ENCODE measurements around the gene ING3.

The ING3 gene, protein sequence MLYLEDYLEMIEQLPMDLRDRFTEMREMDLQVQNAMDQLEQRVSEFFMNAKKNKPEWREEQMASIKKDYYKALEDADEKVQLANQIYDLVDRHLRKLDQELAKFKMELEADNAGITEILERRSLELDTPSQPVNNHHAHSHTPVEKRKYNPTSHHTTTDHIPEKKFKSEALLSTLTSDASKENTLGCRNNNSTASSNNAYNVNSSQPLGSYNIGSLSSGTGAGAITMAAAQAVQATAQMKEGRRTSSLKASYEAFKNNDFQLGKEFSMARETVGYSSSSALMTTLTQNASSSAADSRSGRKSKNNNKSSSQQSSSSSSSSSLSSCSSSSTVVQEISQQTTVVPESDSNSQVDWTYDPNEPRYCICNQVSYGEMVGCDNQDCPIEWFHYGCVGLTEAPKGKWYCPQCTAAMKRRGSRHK

DNA sequence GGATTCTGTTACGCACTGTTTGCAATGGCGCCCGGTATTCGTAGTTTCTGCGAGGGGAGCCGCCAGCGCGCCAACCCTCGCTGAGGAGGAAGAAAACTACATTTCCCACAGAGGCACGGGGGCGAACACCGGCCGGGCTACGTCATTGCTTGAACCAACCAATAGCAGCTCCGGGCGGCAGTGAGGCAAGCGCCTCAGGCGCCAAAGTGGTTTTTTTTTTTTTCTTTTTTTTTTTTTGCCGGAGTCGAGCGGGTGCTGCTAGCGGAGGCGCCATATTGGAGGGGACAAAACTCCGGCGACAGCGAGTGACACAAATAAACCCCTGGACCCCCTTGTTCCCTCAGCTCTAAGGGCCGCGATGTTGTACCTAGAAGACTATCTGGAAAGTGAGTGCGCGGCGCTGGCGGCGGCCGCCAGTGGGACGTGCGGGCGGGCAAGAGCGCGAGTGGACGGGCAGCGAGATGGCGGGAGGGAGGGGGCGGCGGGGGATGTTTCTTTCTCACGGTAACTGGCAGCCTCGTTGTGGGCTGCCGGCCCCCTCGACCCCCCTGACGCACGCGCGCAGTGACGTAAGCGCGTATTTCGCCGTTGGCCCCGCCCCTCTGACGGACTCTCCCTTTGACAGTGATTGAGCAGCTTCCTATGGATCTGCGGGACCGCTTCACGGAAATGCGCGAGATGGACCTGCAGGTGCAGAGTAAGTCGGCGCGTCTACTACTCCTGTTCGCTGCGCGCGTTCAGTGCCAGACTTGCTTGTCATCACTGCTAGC, at the start of gene ING3:
Gene ING3 (plus strand): TSS at position 239 of the 770 bp plus-strand sequence. CDS start 120 bp downstream, at position 359.
- peak; percentile 96 to 98 for DNase-seq (ENCODE audit: low read depth in 1 of 2, low spot score in 1 of 2)

DNA sequence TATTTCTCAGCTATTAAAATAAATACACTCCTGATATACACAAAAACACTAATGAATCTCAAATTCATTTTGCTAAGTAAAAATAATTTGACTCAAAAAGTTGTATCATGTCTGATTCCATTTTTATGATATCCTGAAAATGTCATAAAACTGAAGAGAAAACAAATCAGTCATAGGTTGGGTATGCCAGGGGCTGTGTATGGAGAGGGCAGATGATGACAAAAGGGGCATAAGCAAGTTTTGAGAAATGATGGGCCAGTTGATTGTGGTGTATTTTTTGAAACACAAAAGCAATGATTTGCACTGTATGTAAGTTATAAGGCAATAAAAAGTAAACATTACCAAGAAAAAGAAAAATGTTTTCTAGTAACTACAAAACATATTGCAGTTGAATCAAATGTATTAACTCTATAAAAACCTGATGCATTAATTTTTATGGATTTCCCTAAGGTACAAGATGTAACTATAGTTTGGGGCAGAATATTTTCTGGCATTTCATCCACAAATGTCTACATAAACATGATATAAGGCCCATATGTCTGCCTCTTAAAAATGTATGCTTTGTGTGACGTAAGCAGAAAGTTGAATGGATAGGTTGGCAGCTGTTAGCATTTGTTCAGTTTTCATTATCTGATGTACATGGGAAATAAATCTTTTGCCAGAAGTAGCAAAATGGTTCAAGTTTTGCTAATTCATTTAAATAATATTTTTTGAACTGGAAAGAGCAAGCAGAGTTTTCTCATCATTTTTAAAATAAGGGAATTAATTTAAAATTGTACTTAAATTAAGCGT, 35.1 kb upstream of the ING3 start:
- no peak for DNase-seq (ENCODE audit: low read depth in 1 of 2, low spot score in 1 of 2)

DNA sequence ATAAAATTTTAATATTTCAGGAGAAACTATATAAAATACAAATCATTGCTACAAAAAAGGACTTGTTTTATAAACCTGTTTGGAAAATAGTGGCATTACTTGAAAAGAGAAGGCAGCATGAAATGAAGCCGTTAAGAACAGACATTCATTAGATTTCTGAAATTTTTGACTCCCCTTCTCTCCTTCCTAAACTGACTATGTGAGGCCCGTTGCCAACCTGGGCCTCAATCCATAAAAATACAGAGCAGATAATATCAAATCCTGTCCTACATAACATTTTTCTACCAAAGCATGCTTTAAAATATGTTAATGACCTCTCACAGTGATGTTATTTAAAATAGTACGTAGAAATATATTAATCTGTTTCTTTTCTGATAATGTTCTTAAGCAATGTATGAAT, 34.5 kb upstream of the ING3 start:
- no peak for DNase-seq (ENCODE audit: low read depth in 1 of 2, low spot score in 1 of 2)

DNA sequence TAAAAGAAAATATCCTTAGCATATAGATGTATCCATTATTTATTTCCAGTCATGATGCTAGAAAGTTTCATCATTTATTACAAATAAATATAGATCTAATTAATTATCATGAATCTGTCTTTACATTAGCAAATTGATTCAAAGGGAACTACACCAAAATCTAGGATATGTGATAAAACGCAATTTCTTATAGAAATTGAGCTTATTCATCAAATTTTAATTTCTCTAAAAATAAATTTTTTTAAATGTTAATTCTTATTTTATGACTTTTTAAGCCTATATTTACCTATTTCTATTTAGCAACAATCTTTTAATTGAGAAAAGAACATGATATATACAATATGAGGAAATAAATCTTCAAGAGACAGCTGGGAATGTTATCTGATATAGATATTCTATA, 34.0 kb upstream of the ING3 start:
- no peak for DNase-seq (ENCODE audit: low read depth in 1 of 2, low spot score in 1 of 2)

DNA sequence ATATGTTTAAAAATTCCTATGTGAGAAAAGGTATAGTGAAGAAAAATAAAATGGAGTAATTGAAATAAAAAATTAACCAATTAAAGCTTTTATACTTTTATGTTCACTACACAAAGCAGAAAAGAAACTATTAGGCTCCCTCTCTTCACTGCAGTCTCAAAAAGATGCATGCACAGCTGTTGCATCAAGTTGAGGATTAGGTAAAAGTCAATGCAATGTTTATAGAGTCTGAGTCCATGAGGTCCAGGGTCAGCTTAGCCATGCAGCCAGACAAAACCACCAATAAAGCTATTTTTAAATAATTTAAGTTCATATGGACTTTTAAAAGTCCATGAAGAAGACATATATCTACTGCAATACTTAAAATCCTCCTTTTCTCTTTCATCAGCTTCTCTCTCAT, 31.1 kb upstream of the ING3 start:
- DNase-seq (ENCODE audit: low read depth in 1 of 2, low spot score in 1 of 2) = no peak

DNA sequence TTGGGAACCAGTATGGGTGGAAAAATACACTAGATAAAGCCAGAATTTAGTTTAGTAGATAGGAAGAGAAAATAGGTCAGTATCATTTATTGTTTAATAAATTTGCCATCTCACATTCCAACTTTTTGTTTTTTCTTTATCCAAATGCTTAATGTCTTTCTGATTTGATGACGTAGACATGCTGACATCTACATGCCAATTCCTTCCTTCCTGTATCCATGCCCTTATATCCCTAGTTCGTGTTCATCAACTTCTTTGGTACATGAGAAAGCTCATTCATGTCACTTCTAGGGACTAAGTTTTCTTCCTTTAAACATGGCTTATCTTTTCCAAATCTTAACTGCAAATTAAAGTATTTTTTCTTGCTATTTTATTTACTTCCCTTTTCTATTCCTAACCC, 30.5 kb upstream of the ING3 start:
- DNase-seq (ENCODE audit: low read depth in 1 of 2, low spot score in 1 of 2) = no peak

DNA sequence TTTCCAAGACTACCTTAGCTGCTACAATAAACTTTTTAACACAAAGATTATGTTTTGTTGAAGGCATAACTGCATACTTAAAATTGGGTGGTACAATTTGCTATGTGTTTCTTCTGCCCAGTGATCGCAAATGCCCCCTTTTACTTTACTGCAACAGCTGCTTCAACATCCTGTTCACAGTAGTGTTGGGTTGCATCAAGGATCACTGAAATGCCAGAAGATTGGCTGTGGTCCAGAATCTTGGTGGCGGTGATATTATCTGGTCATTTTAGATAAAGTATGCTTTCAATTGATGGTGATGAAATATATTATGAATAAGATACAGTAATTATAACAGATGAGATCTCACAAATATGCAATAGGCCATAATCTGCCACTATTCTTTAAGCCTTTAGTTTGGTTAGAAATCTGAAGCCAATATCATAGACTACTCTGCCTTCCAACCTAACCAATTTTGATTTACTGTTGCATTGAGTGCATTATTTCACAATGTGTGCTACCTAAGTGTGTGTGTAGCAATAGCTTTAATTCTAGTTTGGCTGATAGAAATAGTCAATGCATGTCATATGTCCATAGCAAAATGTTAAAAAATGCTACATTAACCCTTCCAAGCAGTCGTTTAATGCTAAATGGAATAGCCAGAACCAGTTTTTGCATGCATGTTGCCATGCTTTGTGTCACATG, 29.8 kb upstream of the ING3 start:
- no peak for DNase-seq (ENCODE audit: low read depth in 1 of 2, low spot score in 1 of 2)

DNA sequence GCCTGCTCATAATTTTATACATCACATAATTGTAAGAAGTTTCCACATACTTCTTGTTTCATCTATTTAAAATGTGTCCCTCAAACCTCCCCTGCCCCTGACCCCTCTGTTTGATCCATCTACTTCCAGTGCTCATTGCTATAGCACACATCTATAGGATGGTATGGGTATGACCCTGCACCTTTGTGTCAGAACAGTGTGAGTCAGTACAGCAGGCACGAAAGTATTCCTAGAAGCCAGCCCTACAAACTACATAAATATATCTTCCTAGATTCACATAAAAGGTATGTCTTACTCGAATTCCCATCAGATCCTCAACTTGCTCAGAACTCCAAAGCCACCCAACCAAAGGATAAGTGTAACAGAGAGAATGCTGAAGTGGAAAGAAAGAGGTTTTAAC, 25.7 kb upstream of the ING3 start:
- DNase-seq (ENCODE audit: low read depth in 1 of 2, low spot score in 1 of 2) = no peak

DNA sequence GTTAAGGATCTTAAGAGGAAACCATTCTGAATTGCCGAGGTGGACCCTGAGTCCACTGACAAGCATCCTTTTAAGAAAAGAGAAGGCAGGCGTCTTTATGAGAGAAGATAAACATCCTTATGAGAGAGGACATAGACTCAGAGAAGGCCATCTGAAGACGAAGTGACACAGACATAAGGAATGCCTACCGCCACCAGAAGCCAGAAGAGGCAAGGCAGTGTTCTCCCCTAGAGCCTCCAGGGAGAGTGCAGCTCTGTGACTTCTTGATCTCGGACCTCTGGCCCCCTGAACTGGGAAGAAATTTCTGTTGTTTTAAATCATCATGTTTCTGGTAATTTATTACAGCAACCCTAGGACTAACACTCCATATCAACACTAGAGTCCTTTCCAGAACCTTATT, 25.2 kb upstream of the ING3 start:
- DNase-seq (ENCODE audit: low read depth in 1 of 2, low spot score in 1 of 2) = no peak

DNA sequence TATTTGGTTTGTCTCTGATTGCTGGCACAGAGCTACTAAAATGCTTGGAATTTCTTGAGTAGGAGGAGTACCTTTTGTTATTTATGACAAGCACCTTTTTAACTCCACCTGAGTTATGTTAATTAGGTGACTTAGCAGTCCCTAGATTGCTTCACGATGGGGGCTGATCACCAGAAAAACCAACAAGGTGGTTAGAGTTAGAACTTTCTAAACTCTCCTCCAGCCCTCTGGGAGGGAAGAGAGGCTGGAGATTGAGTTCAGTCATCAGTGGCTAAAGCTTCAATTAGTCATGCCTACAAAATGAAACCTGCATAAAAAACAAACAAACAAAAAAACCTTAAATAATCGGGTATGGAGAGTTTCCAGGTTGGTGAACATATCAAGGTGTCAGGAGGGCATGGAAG, 23.6 kb upstream of the ING3 start:
- DNase-seq (ENCODE audit: low read depth in 1 of 2, low spot score in 1 of 2) = no peak

DNA sequence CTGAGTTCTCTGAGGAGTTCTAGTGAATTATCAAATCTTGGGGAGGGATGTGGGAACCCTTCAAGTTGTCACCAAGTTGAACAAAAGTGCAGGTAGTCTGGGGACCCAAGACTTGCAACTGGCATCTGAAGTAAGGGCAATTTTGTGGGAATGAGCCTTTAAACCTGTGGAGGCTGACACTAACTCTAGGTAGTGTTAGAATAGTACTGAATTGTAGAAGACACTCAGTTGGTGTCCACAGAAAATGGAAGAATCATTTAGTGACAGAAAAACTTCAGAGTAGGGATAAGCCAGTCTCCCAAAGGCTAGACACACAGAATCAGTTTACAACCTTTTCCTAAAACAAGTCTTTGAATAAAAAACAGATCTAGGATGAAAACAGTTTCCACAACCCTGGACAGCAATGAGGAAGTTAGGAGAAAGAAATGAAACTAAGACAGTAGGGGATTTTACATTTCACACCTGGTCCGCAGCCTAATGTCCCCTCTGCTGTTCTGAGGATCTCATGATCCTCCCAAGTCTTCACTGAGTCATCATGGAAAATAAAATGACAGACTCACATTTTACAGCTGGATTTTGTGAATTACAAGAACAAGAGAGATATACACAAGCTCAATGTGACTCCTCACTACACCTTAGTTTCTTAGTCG, 23.0 kb upstream of the ING3 start:
- DNase-seq (ENCODE audit: low read depth in 1 of 2, low spot score in 1 of 2) = no peak

DNA sequence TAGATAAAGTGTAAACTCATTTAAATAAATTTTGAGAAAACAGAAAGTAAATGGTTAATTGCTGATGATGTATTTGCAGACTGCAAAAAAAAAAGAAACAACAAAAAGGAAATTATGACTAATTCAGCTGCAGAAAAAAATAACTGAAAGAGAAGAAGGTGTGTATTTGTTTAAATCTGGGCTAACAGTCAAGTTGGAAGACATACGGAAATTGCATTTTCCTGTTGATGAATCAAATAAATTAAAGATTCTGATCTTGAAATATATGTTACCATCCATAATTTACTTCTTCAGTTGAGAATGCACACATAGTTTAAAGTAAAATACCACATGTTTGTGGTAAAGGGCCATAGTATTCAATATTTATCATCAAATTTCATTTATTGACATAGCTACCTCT, 19.3 kb upstream of the ING3 start:
- no peak for DNase-seq (ENCODE audit: low read depth in 1 of 2, low spot score in 1 of 2)

DNA sequence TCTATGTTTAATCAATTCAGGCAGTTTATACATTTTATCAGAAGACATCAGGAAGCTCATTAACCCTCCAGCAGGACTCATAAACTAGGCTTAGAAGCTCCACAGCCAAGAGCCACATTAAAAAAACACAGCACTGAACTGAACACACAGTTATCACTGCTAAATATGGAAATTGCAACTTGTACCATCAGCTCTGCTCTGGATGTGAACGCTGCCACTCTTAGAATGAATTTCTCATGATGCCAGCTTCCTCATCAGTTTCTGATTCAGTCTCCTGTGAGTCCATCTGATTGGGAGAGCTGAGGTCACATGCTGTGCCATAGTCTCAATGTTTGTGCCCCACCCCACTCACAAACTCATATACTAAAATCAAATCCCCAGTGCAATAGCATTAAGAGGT, 17.1 kb upstream of the ING3 start:
- DNase-seq (ENCODE audit: low read depth in 1 of 2, low spot score in 1 of 2) = no peak

DNA sequence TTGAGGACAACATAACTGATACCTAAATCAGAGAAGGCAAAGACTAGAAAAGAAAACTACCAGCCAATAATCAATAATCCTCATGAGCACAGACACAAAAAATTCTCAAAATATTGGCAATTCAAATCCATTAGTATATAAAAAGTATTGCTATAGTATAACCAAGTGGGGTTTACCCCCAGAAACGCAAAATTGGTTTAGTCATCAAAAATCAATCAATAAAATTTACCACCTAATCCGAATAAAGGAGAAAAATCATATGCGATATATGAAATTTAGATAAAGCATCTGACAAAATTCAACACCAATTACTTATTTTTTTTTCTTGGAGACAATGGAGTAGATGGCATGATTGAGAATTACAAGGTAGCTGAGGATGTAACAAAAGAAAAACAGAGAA, 11.2 kb upstream of the ING3 start:
- no peak for DNase-seq (ENCODE audit: low read depth in 1 of 2, low spot score in 1 of 2)

DNA sequence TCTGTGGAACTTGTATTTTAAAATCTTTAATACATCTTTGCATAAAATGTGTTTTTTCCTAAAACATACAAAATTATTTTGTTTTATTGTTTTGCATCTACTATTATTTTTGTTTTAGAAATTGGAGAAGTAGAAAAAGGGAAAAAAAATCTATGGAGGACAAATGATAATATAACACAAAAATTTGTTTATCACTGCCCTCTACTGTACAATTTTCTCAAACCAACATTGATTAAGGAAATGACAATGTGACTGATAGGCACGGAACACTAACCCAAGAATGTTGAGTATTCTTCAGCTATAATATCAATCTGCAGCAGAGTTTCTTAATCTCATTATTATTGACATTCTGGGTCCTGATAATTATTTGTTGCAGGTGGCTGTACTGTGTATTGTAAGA, 9.5 kb upstream of the ING3 start:
- DNase-seq (ENCODE audit: low read depth in 1 of 2, low spot score in 1 of 2) = no peak

DNA sequence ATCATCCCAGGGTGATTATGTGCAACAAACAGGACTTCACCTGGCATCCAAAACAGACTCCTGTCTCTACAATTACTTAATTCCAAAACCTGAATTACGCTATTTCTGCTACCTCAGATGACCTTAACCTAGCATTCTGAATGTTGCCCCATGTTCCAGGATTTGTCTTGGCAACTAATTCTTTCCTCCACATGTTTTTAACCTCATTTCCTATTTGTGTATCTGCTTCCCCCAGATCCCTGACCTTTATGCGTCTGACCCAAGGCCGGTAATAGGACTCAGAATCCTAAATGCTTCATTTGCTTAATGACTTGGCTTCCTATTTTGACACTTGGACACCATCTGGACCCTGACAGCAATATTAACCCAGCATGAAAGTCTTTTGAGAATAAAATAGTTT, 8.7 kb upstream of the ING3 start:
- no peak for DNase-seq (ENCODE audit: low read depth in 1 of 2, low spot score in 1 of 2)

DNA sequence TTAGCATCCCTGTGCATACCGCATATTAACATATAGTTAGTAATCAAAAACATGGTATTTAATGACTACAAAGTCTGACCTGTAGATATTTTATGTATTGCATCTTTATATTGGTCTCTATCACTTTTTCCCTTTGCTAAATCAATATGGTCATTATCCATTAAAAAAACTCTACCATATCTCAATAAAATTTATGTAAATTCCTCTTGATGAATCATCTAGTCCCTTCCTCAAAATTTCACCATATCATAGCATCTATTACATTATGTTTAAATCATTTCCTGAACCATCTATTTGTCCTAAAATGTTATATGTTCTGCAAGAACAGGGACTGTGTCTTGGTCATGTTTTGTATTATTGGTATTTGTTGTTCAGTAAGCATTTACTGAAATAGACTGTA, 7.7 kb upstream of the ING3 start:
- no peak for DNase-seq (ENCODE audit: low read depth in 1 of 2, low spot score in 1 of 2)

DNA sequence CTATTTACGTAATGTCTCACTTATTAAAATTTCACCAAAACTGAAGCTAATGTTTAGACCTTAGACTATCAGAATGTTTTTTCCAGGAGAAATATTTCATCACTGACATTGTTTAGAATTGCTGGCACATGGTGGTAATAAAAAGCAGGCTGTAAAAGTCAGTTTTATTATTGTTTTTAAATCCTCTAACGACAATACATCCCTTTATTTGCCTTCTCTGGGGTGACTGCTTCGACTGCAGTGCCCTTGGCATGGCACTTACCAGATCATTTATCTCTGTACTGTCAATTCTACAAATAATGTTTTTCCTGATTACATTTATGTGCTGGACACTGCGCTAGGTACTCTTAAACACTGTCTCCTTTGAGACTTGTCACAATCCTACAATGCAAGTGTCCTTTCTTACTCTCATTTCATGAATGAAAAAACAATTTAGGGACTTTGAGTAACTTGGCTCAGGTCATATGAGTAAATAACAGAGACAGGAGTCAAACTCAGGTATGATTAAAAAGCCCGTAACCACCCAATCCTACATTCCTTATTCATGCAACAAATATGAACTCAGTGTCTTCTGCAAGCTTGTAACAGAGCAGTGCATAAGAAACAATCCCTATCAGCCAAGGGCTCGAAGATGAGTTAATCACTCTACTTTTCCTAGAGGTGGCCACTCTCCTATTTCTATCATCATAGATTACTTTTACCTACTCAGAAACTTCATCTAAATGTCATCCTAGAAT, 5.6 kb upstream of the ING3 start:
- DNase-seq (ENCODE audit: low read depth in 1 of 2, low spot score in 1 of 2) = no peak

DNA sequence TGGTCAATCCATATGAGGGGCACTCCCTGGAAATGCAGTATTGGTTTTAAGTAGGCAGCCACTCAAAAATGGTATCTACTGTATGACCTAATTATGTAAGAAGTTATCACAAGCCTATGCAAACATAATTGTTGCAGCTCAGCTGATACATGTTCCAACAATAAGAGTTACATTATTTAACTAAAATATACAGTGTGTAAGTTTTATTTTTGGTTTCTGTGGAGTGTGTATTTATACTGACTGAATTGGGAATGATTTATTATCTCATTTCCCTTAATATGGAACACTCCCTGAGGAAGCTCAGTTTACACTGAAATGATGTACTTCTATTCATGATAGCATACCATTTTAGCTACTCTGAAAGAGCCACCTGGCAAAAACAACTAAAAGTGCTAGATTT, 2.6 kb upstream of the ING3 start:
- no peak for DNase-seq (ENCODE audit: low read depth in 1 of 2, low spot score in 1 of 2)

DNA sequence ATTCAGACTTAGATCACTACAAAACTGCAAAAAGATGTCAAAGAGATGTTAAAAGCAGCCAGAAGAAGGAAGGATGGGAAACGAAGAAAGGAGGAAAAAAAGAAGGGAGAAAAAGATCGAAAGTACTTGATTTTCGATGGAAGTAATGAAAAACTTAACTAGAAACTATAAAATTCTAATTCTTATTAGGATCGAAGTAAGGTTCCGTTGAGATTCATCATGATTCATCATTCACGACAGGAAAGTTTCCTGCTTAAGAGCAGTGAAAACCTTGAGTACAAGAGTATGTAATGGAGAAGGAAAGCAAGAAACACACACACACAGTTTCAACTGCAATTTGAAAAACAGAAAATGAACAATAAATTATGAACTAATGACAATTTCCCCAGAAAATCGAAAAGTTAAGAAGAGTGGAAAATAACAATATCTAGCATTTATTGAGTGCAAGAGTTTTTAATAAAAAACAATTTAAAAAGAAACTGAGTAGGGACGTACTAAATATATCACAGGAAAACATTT, 1.1 kb upstream of the ING3 start:
- no peak for DNase-seq (ENCODE audit: low read depth in 1 of 2, low spot score in 1 of 2)

Measured in activated T-helper 1 cell treated with anti-CD3 and anti-CD28 coated beads, Interleukin-2, amount 50 U/mL, for 16 hours (primary cell).